ENCODE measurements around the gene ZNF71.
A peak's percentile ranks its signal among the peaks of the same experiment; 100 is the strongest.

The ZNF71 gene

DNA sequence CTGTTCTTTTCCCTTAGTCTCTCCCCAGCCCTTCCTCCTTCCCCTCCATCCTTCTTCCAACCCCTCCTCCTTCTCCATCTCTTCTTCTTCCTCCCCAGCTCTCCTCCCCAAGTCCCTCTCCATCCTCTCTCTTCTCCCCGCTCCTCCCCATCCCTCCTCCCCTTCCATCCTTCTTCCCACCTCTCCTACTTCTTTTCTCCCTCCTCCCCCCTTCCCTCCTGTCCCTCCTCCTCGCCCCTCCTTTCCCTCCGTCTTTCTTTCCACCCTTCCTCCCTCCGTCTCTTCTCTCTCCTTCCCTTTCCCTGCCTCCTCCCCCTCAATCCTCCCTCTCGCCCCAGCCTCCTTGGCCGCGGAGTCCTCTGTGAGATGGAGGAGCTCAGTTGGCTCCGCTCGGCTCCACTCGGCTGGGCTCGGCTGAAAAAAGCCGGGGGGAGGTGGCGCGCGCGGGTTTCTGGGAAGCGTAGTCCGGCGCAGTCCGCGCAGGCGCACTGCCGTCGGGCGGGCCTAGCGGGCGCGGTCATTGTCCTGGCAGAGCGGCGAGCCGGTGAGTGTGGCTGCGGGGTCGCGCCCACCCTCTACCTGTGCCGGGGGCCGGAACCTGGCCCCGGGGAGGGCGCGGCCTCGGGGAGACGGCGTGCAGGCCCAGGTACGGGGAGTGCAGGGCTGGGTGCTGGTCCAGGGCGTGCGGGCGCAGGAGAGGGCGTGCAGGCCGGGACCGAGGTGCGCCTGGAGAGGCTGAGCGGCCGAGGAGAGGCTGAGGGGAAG is at the start of gene ZNF71:
Gene ZNF71 (plus strand): TSS at position 520 of the 765 bp plus-strand sequence. CDS start 6,257 bp downstream, outside the sequence.
- peak; percentile 59 for DNase-seq

- no peak for DNase-seq
Measured at GRCh38 chr19:56547535-56547934, 47.6 kb upstream of the ZNF71 start.

GRCh38 chr19:56554272-56554869 is 40.7 kb upstream of the ZNF71 start:
- no peak for DNase-seq

GRCh38 chr19:56562766-56563165 is 32.3 kb upstream of the ZNF71 start:
- DNase-seq: no peak

GRCh38 chr19:56566904-56567273 is 28.2 kb upstream of the ZNF71 start:
- DNase-seq: peak; percentile 13

- peak; percentile 84 for DNase-seq
Measured at GRCh38 chr19:56567274-56568120, 27.6 kb upstream of the ZNF71 start, which contains the start of gene ZNF470. Gene ZNF470 (plus strand): TSS chr19:56567468. CDS start chr19:56570312, 2,844 bp downstream.

- no peak for DNase-seq
Measured at GRCh38 chr19:56572589-56572988, 22.5 kb upstream of the ZNF71 start.

- DNase-seq: no peak
Measured at GRCh38 chr19:56573914-56574313, 21.2 kb upstream of the ZNF71 start.

DNA sequence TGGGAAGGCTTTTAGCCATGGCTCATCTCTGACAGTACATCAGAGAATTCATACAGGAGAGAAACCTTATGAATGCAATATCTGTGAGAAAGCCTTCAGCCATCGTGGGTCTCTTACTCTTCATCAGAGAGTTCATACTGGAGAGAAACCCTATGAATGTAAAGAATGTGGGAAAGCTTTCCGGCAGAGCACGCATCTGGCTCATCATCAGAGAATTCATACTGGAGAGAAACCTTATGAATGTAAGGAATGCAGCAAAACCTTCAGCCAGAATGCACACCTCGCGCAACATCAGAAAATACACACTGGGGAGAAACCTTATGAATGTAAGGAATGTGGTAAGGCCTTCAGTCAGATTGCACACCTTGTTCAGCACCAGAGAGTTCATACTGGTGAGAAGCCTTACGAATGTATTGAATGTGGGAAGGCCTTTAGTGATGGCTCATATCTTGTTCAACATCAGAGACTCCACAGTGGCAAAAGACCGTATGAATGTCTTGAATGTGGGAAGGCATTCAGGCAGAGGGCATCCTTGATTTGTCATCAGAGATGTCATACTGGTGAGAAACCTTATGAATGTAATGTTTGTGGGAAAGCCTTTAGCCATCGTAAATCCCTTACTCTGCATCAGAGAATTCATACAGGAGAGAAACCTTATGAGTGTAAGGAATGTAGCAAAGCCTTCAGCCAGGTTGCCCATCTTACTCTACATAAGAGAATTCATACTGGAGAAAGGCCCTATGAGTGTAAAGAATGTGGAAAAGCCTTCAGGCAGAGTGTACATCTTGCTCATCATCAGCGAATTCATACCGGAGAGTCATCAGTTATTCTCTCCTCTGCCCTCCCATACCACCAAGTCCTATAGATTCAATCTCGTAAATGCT is 17.1 kb upstream of the ZNF71 start:
- no peak for DNase-seq

GRCh38 chr19:56594446-56594782 is 688 bp upstream of the ZNF71 start:
- DNase-seq: no peak

- DNase-seq: no peak
Measured at GRCh38 chr19:56595548-56595899, 422 bp downstream of the ZNF71 start.

GRCh38 chr19:56596676-56597075 is 1.6 kb downstream of the ZNF71 start:
- DNase-seq: no peak

GRCh38 chr19:56597696-56598095 is 2.6 kb downstream of the ZNF71 start:
- no peak for DNase-seq

DNA sequence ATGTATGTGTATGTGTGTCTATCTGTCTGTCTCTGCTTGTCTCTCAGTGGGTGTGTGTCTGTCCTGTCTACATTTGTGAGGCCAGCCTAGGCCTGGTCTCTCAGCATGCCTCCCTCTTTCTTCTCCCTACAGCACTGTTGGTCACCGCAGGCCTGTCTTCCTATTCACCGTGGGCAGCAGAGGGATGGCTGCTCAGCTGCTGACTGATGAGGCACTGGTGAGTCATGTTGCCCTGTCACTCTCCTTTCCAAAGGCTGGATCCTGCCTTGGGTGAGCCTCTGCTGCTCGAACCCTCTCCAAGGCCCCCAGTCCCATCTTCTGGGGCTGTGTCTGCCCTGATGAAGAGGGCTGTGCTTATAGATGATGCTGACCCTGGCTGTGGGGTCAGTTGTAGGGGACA is 6.3 kb downstream of the ZNF71 start:
- no peak for DNase-seq

- no peak for DNase-seq
Measured at GRCh38 chr19:56603829-56604228, 8.7 kb downstream of the ZNF71 start.

DNA sequence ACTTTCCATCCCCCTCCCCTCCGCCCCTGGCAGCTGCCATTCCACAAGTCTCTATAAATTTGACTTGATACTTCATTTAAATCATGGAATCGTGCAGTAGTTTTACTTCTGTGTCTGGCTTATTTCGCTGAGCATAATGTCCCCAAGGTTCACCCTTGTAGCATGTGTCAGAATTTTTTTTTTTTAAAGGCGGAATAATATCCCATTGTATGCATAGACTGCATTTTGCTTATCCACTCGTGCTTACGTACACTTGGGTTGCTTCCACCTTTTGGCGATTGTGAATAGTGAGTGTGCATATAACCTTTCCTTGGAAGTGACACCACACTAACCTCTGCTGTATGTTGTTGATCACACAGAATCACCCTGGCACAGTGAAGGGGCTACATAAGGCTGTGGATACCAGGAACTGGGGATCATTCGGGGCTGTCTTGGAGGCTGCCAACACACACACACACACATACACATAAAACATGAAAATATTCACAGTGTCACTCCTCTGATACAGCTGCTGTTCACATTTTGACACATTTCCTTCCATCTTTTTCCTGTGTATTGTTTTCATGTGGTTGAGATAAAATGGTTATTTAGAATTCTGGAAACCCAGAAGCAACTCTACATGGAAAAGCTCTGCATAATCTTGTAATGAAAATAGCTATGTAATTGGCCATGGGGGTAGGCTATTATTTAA is 13.3 kb downstream of the ZNF71 start:
- no peak for DNase-seq

GRCh38 chr19:56611288-56611687 is 16.2 kb downstream of the ZNF71 start:
- no peak for DNase-seq

- no peak for DNase-seq
Measured at GRCh38 chr19:56612737-56613136, 17.6 kb downstream of the ZNF71 start.

DNA sequence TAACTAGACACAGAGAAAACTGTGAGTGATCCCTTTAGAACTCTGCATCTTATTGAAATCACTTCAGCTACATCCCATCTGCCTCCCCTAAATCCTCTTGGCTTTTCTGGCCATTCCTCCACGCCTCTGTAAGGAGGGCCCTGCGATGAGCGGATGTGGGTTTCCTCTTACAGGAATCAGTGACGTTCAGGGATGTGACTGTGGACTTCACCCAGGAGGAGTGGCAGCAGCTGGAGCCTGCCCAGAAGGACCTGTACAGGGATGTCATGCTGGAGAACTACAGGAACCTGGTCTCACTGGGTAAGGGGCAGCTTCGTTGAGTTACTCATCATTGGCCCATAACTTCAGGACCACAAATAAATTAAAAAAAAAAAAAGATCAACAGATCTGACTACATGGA is 18.5 kb downstream of the ZNF71 start:
- no peak for DNase-seq

- no peak for DNase-seq
Measured at GRCh38 chr19:56617531-56617930, 22.4 kb downstream of the ZNF71 start.

- DNase-seq: no peak
Measured at GRCh38 chr19:56619121-56619520, 24.0 kb downstream of the ZNF71 start.

DNA sequence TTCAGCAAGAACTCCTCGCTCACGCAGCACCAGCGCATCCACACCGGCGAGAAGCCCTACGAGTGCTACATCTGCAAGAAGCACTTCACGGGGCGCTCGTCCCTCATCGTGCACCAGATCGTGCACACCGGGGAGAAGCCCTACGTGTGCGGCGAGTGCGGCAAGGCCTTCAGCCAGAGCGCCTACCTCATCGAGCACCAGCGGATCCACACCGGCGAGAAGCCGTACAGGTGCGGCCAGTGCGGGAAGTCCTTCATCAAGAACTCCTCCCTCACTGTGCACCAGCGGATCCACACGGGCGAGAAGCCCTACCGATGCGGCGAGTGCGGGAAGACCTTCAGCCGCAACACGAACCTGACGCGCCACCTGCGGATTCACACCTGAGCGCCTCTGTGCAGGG is 27.3 kb downstream of the ZNF71 start:
- no peak for DNase-seq

Data from DMS 273 treated with DMSO at 0.1 percent for 48 hours (cell line).